CD4-positive, CD25-positive, alpha-beta regulatory T cell (primary cell): Measurements from ENCODE around the gene SPTB. TPM values are rescaled to one million over a fixed set of nuclear protein-coding genes. Genes with fewer than 3 reads are reported as not detected.
A peak's percentile ranks its signal among the peaks of the same experiment; 100 is the strongest.

ENCODE experiments used
- ATAC-seq, 2 donors: fragments of 150-1000 bp; cut with Tn5 transposase; one replicate each; pipeline ENCODE4 v1.10.0; 2021; ENCODE audit warnings: low read depth in 2 of 2, moderate number of reproducible peaks in 2 of 2, moderate library complexity in 1 of 2
- DNase-seq, 3 donors: peaks; one replicate each; pipeline versions ENCODE4 v3.0.0 to v3.0.0-alpha.2; 2012 to 2022; ENCODE audit warnings: mixed read lengths in 1 of 3
- H3K27ac ChIP-seq: one replicate; pipeline ENCODE4 v1.7.0; 2013; ENCODE audit warnings: mild to moderate bottlenecking, low read length; ENCODE audit not compliant: insufficient read depth, poor library complexity, severe bottlenecking
- H3K27me3 ChIP-seq: one replicate; pipeline ENCODE4 v1.7.0; 2013; ENCODE audit warnings: low read length; ENCODE audit not compliant: control insufficient read depth, insufficient read depth
- H3K36me3 ChIP-seq: one replicate; pipeline ENCODE4 v1.7.0; 2013; ENCODE audit warnings: mild to moderate bottlenecking, low read length, moderate library complexity; ENCODE audit not compliant: control insufficient read depth, insufficient read depth
- H3K4me1 ChIP-seq: 2 replicates; pipeline ENCODE4 v1.7.0; 2013; ENCODE audit warnings: mild to moderate bottlenecking, low read length; ENCODE audit not compliant: insufficient read depth, control insufficient read depth, poor library complexity, severe bottlenecking
- H3K4me3 ChIP-seq: one replicate; pipeline ENCODE4 v1.7.0; 2013; ENCODE audit warnings: low read depth, mild to moderate bottlenecking, low read length, moderate library complexity
- H3K9me3 ChIP-seq, 2 experiments: 1 replicate in 1 of 2; 2 replicates in 1 of 2; pipeline ENCODE4 v1.7.0; 2013; ENCODE audit warnings: low read length in 2 of 2, mild to moderate bottlenecking in 1 of 2, moderate library complexity in 1 of 2; ENCODE audit not compliant: control insufficient read depth in 2 of 2
- H3K27ac Mint-ChIP-seq, 3 donors: one replicate each; pipeline ENCODE4 v1.8.0; 2020 to 2022; ENCODE audit warnings: mild to moderate bottlenecking in 3 of 3, mixed read lengths in 3 of 3, moderate library complexity in 2 of 3
- H3K27me3 Mint-ChIP-seq: one replicate; pipeline ENCODE4 v1.8.0; 2022; ENCODE audit warnings: mild to moderate bottlenecking, mixed read lengths
- H3K36me3 Mint-ChIP-seq: one replicate; pipeline ENCODE4 v1.8.0; 2020; ENCODE audit warnings: mixed read lengths
- H3K4me1 Mint-ChIP-seq, 4 donors: one replicate each; pipeline ENCODE4 v1.8.0; 2020 to 2022; ENCODE audit warnings: mixed read lengths in 4 of 4, mild to moderate bottlenecking in 1 of 4
- H3K4me3 Mint-ChIP-seq, 4 donors: one replicate each; pipeline ENCODE4 v1.8.0; 2020 to 2022; ENCODE audit warnings: mild to moderate bottlenecking in 4 of 4, mixed read lengths in 4 of 4, moderate library complexity in 3 of 4
- H3K9me3 Mint-ChIP-seq, 7 donors: one replicate each; pipeline ENCODE4 v1.8.0; 2020 to 2022; ENCODE audit warnings: mixed read lengths in 7 of 7, mild to moderate bottlenecking in 3 of 7, moderate library complexity in 2 of 7
- polyA plus RNA-seq, 4 donors: library from polyadenylated mRNA; unstranded; fragments of 300-500 nt; fragmentation: Illumina TruSeq; gene quantifications; one replicate each; pipeline ENCODE4 v1.2.3, GENCODE V29; 2021
- total RNA-seq: library from RNA; stranded (reverse); gene quantifications from one replicate; pipeline ENCODE4 v1.2.3, GENCODE V29; 2022

Gene SPTB
- total and polyA plus RNA-seq, 5 donors from 2014 or later: 0.11 to 0.91 (median 0.24) TPM; not detected in 1

DNA sequence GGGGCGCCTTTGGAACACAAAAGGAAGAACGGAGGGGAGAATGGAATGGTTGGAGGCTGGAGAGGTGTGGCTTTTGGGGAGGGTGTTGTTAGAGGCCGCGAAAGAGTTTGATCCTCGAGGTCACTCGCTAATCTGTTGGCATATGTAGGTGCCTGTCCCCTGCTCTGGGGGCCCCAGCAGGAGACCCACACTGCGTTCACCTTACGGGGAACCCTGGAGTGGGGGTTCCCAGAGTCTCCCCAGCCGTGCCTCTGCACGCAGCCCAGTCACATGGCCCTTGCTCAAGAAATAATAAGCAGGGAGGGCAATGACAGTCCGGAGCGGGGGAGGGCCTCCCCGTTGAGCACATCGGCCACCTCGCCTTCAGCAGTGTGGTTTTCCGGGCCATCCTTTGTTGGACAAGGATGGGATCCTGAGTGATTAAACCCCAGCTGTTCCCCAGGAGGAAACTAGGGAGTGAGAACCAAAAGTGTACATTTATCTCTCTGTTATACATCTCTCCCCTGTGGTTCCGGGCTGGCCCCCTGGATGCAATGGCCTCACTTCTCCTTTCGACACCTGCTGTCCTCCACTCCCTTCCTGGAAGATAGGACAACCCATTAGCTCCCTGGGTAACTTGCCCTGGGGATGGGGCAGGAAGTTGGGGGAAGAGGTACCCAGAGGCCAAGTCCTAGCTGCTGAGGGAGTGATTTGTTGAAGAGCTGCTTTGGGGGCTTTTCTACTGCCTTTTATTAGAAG, 174.2 kb downstream of the SPTB start:
- Mint-ChIP-seq H3K27me3 (peaks cover 58% of the 10 kb centered on the region), H3K4me3 (peak overlapping the region; percentile 70 to 90 (median 85)), H3K9me3 (peaks cover 0 to 5% (median 0%) of the 10 kb centered on the region in 7 donors), H3K27ac (peak overlapping the region in 1 of 3 donors; percentile 73), H3K36me3 (no peaks in the 10 kb centered on the region), H3K4me1 (peaks cover 18 to 57% (median 40%) of the 10 kb centered on the region in 4 donors)
- peaks cover 59% of the 10 kb centered on the region for H3K4me1 ChIP-seq
- no peaks in the 10 kb centered on the region for H3K36me3 ChIP-seq
- no peaks in the 10 kb centered on the region for H3K9me3 ChIP-seq
- H3K27me3 ChIP-seq: peaks cover 13% of the 10 kb centered on the region
- peak overlapping the region; percentile 41 for H3K4me3 ChIP-seq
- no peak for DNase-seq
- peak in 1 of 2 donors; percentile 35 for ATAC-seq
- H3K27ac ChIP-seq: peak overlapping the region; percentile 14

DNA sequence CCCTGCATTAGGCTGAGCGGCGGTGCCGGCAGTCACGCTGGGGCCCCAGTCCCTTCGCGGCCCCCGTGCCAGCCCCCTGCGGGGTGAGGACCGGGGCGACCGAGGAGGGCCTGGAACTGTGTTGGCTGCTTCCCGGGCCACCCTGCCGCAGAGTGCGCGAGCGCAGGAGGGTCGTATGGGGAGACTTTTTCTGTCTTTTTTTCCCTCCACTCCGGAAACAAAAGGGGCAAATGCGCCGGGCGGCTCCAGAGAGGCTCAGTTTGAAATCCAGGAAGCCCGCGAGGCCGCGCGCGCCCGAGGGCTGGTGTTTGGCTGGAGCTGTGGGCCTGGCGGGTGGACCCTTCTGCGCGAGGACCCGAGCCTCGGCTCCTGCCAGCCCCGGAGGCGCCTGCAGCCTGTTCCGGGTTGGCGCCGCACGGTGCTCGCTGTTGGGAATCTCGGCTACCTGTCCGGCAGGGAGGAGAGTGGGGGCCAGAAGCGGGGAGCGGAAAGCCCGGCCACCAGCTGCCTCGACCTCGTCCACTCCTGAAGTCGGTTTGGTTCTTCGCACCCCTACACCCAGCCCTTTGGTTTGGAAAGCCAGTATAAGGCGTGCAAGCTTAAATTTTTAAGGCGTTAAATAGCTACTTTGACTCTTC, 174.8 kb downstream of the SPTB start:
- Mint-ChIP-seq H3K27ac (no peak overlapping the region), H3K36me3 (no peaks in the 10 kb centered on the region), H3K9me3 (peaks cover 0 to 5% (median 0%) of the 10 kb centered on the region in 7 donors), H3K4me3 (peak overlapping the region; percentile 70 to 90 (median 85)), H3K4me1 (peaks cover 18 to 53% (median 39%) of the 10 kb centered on the region in 4 donors), H3K27me3 (peaks cover 65% of the 10 kb centered on the region)
- H3K36me3 ChIP-seq: no peaks in the 10 kb centered on the region
- H3K27me3 ChIP-seq: peaks cover 13% of the 10 kb centered on the region
- peak overlapping the region; percentile 14 for H3K27ac ChIP-seq
- peak overlapping the region; percentile 41 for H3K4me3 ChIP-seq
- ATAC-seq (no peak), DNase-seq (no peak)
- peaks cover 56% of the 10 kb centered on the region for H3K4me1 ChIP-seq
- no peaks in the 10 kb centered on the region for H3K9me3 ChIP-seq

- peak in 1 of 3 donors; percentile 18 for DNase-seq
- peaks cover 52% of the 10 kb centered on the region for H3K4me1 ChIP-seq
- H3K27me3 Mint-ChIP-seq: peaks cover 67% of the 10 kb centered on the region
- peak within 1 kb of the TSS; percentile 14 for H3K27ac ChIP-seq
- H3K4me3 Mint-ChIP-seq: peak within 1 kb of the TSS; percentile 79 to 90 (median 85)
- peak within 1 kb of the TSS in 2 of 3 donors; percentile 0 to 89 for H3K27ac Mint-ChIP-seq
- peaks cover 13% of the 10 kb centered on the region for H3K27me3 ChIP-seq
- no peaks in the 10 kb centered on the region for H3K36me3 ChIP-seq
- ATAC-seq: peak in 1 of 2 donors; percentile 22
- H3K4me3 ChIP-seq: peak within 1 kb of the TSS; percentile 72
- H3K36me3 Mint-ChIP-seq: no peaks in the 10 kb centered on the region
- peaks cover 0 to 5% (median 0%) of the 10 kb centered on the region in 7 donors for H3K9me3 Mint-ChIP-seq
- no peaks in the 10 kb centered on the region for H3K9me3 ChIP-seq
- peaks cover 18 to 49% (median 35%) of the 10 kb centered on the region in 4 donors for H3K4me1 Mint-ChIP-seq
These were observed 175.5 kb downstream of the SPTB start, which contains the start of gene PLEKHG3 for GRCh38 chr14:64704143-64704742. Gene PLEKHG3 (plus strand): TSS chr14:64704424. CDS start chr14:64727632, 23,208 bp downstream.

DNA sequence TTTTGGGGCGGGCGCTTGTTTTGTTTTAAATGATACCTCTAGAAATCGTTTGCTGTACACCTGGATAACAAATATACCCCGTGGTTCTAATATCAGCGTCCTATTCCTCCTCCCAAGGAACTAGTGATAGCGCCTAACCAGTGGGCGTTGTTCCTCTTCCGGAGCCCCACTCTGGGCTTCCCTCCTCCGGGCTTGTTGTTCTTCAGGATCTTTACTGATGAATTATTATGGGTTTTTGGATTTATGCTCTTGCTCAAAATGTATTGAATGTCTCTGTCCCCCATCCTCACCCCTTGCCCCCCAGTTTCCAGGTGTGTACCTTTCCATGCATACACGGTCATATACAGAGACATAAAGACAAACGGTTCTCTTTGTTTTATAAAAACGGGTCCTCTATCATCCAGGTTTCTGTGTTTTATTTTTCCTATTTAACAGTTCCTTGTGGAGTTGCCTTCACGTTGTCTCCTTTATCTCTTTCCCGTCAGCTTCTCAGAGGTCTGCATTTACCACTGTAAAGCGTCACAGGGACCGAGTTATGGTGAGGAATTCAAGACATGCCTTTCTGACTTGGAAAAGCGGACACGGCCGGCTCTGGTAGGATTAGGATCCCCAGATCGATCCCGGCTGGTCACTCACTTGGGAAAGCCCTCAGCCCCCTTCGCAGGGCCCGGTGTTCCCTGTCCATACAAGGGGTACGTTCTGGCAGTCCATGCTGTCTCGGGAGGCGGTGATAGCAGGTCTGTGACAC, 176.1 kb downstream of the SPTB start:
- Histone ChIP-seq H3K27me3 (peaks cover 15% of the 10 kb centered on the region), H3K4me3 (peak overlapping the region; percentile 72), H3K27ac (no peak overlapping the region), H3K4me1 (peaks cover 50% of the 10 kb centered on the region), H3K9me3 (no peaks in the 10 kb centered on the region), H3K36me3 (no peaks in the 10 kb centered on the region)
- DNase-seq (no peak), ATAC-seq (no peak)
- Mint-ChIP-seq H3K4me3 (peak overlapping the region; percentile 76 to 87 (median 81)), H3K9me3 (peaks cover 0 to 5% (median 0%) of the 10 kb centered on the region in 7 donors), H3K4me1 (peaks cover 18 to 49% (median 35%) of the 10 kb centered on the region in 4 donors), H3K36me3 (no peaks in the 10 kb centered on the region), H3K27me3 (peaks cover 74% of the 10 kb centered on the region), H3K27ac (peak overlapping the region in 2 of 3 donors; percentile 0 to 89)

GRCh38 chr14:64702493-64703394, 177.0 kb downstream of the SPTB start:
- Mint-ChIP-seq H3K9me3 (peaks cover 0 to 5% (median 0%) of the 10 kb centered on the region in 7 donors), H3K4me3 (peak overlapping the region; percentile 76 to 87 (median 81)), H3K27me3 (peaks cover 78% of the 10 kb centered on the region), H3K36me3 (no peaks in the 10 kb centered on the region), H3K4me1 (peaks cover 15 to 44% (median 32%) of the 10 kb centered on the region in 4 donors), H3K27ac (peak overlapping the region in 2 of 3 donors; percentile 0 to 89)
- DNase-seq (peak in 1 of 3 donors; percentile 36), ATAC-seq (no peak)
- no peaks in the 10 kb centered on the region for H3K9me3 ChIP-seq
- H3K4me1 ChIP-seq: peaks cover 42% of the 10 kb centered on the region
- H3K27me3 ChIP-seq: peaks cover 16% of the 10 kb centered on the region
- no peak overlapping the region for H3K27ac ChIP-seq
- H3K36me3 ChIP-seq: no peaks in the 10 kb centered on the region
- H3K4me3 ChIP-seq: peak overlapping the region; percentile 72

GRCh38 chr14:64701660-64702059, 178.0 kb downstream of the SPTB start:
- no peak for ATAC-seq
- Histone ChIP-seq H3K27ac (no peak overlapping the region), H3K9me3 (no peaks in the 10 kb centered on the region), H3K4me1 (peaks cover 42% of the 10 kb centered on the region), H3K27me3 (peaks cover 16% of the 10 kb centered on the region), H3K4me3 (no peak overlapping the region), H3K36me3 (no peaks in the 10 kb centered on the region)
- Mint-ChIP-seq H3K9me3 (peaks cover 0 to 5% (median 0%) of the 10 kb centered on the region in 7 donors), H3K36me3 (no peaks in the 10 kb centered on the region), H3K4me3 (peak overlapping the region in 1 of 4 donors; percentile 83), H3K4me1 (peaks cover 8 to 37% (median 27%) of the 10 kb centered on the region in 4 donors), H3K27ac (no peak overlapping the region), H3K27me3 (peaks cover 79% of the 10 kb centered on the region)
- DNase-seq: no peak
